Mesendoderm (in vitro differentiated cells): ENCODE measurements around the gene KRTAP4-5.
"Not testable (repeated sequence)": the region's sequence is repeated elsewhere in the genome, so short reads cannot be mapped to it uniquely, and the experiment has no call there.

Experiments
- DNase-seq: peaks from one replicate; pipeline ENCODE4 v3.0.0; 2013
- H2AK5ac ChIP-seq: 2 replicates; pipeline ENCODE4 v1.6.1; 2013; ENCODE audit warnings: low read length, inconsistent platforms
- H2BK120ac ChIP-seq: 2 replicates; pipeline ENCODE4 v1.6.1; 2013; ENCODE audit warnings: low read depth, mild to moderate bottlenecking, low read length, moderate library complexity, mixed read lengths
- H2BK15ac ChIP-seq: replicated peaks from 2 replicates; pipeline ENCODE4 v1.6.1; 2013; ENCODE audit warnings: low read depth, mild to moderate bottlenecking, moderate library complexity
- H2BK5ac ChIP-seq: 2 replicates; pipeline ENCODE4 v1.6.1; 2013; ENCODE audit warnings: low read length, inconsistent platforms
- H3K18ac ChIP-seq: 2 replicates; pipeline ENCODE4 v1.6.1; 2013; ENCODE audit warnings: mild to moderate bottlenecking, low read length, mixed read lengths
- H3K23ac ChIP-seq: one replicate; pipeline ENCODE4 v1.6.1; 2013; ENCODE audit warnings: low read length
- H3K27ac ChIP-seq: 2 replicates; pipeline ENCODE4 v1.5.1; 2013; ENCODE audit warnings: low read depth, mild to moderate bottlenecking, inconsistent platforms, low read length, moderate library complexity
- H3K27me3 ChIP-seq: 2 replicates; pipeline ENCODE4 v1.6.1; 2013; ENCODE audit warnings: low read length, control low read depth, mild to moderate bottlenecking, inconsistent platforms; ENCODE audit not compliant: insufficient read depth, poor library complexity
- H3K36me3 ChIP-seq: 2 replicates; pipeline ENCODE4 v1.6.1; 2013; ENCODE audit warnings: low read length, inconsistent platforms; ENCODE audit not compliant: control insufficient read depth, insufficient read depth
- H3K4ac ChIP-seq: one replicate; pipeline ENCODE4 v1.6.1; 2013; ENCODE audit warnings: low read depth, mild to moderate bottlenecking, low read length, moderate library complexity
- H3K4me1 ChIP-seq: 2 replicates; pipeline ENCODE4 v1.6.1; 2013; ENCODE audit warnings: low read depth, low read length, inconsistent platforms; ENCODE audit not compliant: control insufficient read depth
- H3K4me2 ChIP-seq: 2 replicates; pipeline ENCODE4 v1.6.1; 2013; ENCODE audit warnings: low read length
- H3K4me3 ChIP-seq: 2 replicates; pipeline ENCODE4 v1.5.1; 2013; ENCODE audit warnings: mild to moderate bottlenecking, low read length
- H3K56ac ChIP-seq: one replicate; pipeline ENCODE4 v1.6.1; 2013; ENCODE audit warnings: low read length
- H3K79me1 ChIP-seq: 2 replicates; pipeline ENCODE4 v1.6.1; 2013; ENCODE audit warnings: low read length, inconsistent platforms
- H3K79me2 ChIP-seq: 2 replicates; pipeline ENCODE4 v1.6.1; 2013; ENCODE audit warnings: mild to moderate bottlenecking, low read length; ENCODE audit not compliant: control insufficient read depth, insufficient read depth
- H3K9ac ChIP-seq: 2 replicates; pipeline ENCODE4 v1.6.1; 2013; ENCODE audit warnings: low read length, inconsistent platforms
- H4K5ac ChIP-seq: one replicate; pipeline ENCODE4 v1.6.1; 2013; ENCODE audit warnings: low read length
- H4K8ac ChIP-seq: one replicate; pipeline ENCODE4 v1.6.1; 2013; ENCODE audit warnings: low read depth, mild to moderate bottlenecking, control low read depth, low read length, moderate library complexity
- WGBS: extraction: QIAGEN DNeasy Blood & Tissue Kit; methylation state at CpG from one replicate; pipeline ENCODE4 v1.1.7; 2013; ENCODE audit warnings: low lambda C conversion rate, missing lambda C conversion rate; ENCODE audit not compliant: insufficient coverage; ENCODE audit errors: extremely low coverage; 5-methylcytosine and 5-hydroxymethylcytosine counted together

KRTAP4-5 gene

GRCh38 chr17:41131979-41132378 is 17.6 kb downstream of the KRTAP4-5 start:
- Histone ChIP-seq H4K8ac (no peak overlapping the region), H3K27ac (no peak overlapping the region), H3K36me3 (no peaks in the 10 kb centered on the region), H2AK5ac (no peak overlapping the region), H4K5ac (no peak overlapping the region), H3K9ac (no peak overlapping the region), H3K4ac (no peak overlapping the region), H3K79me2 (no peaks in the 10 kb centered on the region), H3K27me3 (no peaks in the 10 kb centered on the region), H2BK15ac (no peak overlapping the region), H2BK5ac (no peak overlapping the region), H3K4me3 (no peak overlapping the region), H3K23ac (no peak overlapping the region), H3K4me1 (no peaks in the 10 kb centered on the region), H3K18ac (no peak overlapping the region), H3K56ac (no peak overlapping the region), H3K4me2 (no peak overlapping the region), H2BK120ac (no peak overlapping the region), H3K79me1 (no peaks in the 10 kb centered on the region)
- no CpG with 5 or more reads among the region's 3 CpGs for WGBS
- no peak for DNase-seq

- no peaks in the 10 kb centered on the region for H3K4me1 ChIP-seq
Observed at GRCh38 chr17:41127371-41127770, 22.3 kb downstream of the KRTAP4-5 start.

GRCh38 chr17:41126412-41126811 is 23.2 kb downstream of the KRTAP4-5 start:
- H3K27me3 ChIP-seq, result no peaks in the 10 kb centered on the region
- H3K4me2 ChIP-seq, result no peak overlapping the region

More at GRCh38 chr17:41127371-41127770, 22.3 kb downstream of the KRTAP4-5 start:
- no peak for DNase-seq
- Histone ChIP-seq H3K4me3 (no peak overlapping the region), H3K27me3 (no peaks in the 10 kb centered on the region), H3K56ac (no peak overlapping the region), H4K5ac (no peak overlapping the region), H3K79me2 (no peaks in the 10 kb centered on the region), H3K4ac (no peak overlapping the region), H2BK120ac (no peak overlapping the region), H3K4me2 (no peak overlapping the region), H3K36me3 (no peaks in the 10 kb centered on the region), H3K18ac (no peak overlapping the region), H4K8ac (no peak overlapping the region), H2BK15ac (no peak overlapping the region), H2BK5ac (no peak overlapping the region), H3K27ac (no peak overlapping the region), H3K9ac (no peak overlapping the region), H3K23ac (no peak overlapping the region), H3K79me1 (no peaks in the 10 kb centered on the region), H2AK5ac (no peak overlapping the region)
- WGBS, result no CpG with 5 or more reads among the region's 1 CpG

GRCh38 chr17:41125064-41125463 is 24.6 kb downstream of the KRTAP4-5 start:
- no CpG with 5 or more reads among the region's 2 CpGs for WGBS
- no peak for DNase-seq
- Histone ChIP-seq H3K23ac (no peak overlapping the region), H3K4me2 (no peak overlapping the region), H2BK15ac (no peak overlapping the region), H2BK5ac (no peak overlapping the region), H3K79me2 (no peaks in the 10 kb centered on the region), H3K27ac (no peak overlapping the region), H3K4me1 (no peaks in the 10 kb centered on the region), H2AK5ac (no peak overlapping the region), H3K56ac (no peak overlapping the region), H3K18ac (no peak overlapping the region), H3K79me1 (no peaks in the 10 kb centered on the region), H3K36me3 (no peaks in the 10 kb centered on the region), H3K9ac (no peak overlapping the region), H4K8ac (no peak overlapping the region), H3K27me3 (no peaks in the 10 kb centered on the region), H3K4me3 (no peak overlapping the region), H3K4ac (no peak overlapping the region), H2BK120ac (no peak overlapping the region), H4K5ac (no peak overlapping the region)

More at GRCh38 chr17:41126412-41126811, 23.2 kb downstream of the KRTAP4-5 start:
- DNase-seq, result no peak
- Histone ChIP-seq H2BK120ac (no peak overlapping the region), H3K36me3 (no peaks in the 10 kb centered on the region), H3K23ac (no peak overlapping the region), H3K18ac (no peak overlapping the region), H2BK5ac (no peak overlapping the region), H3K79me1 (no peaks in the 10 kb centered on the region), H3K4me3 (no peak overlapping the region), H3K27ac (no peak overlapping the region), H4K8ac (no peak overlapping the region), H3K56ac (no peak overlapping the region), H4K5ac (no peak overlapping the region), H2AK5ac (no peak overlapping the region), H2BK15ac (no peak overlapping the region), H3K4me1 (no peaks in the 10 kb centered on the region), H3K79me2 (no peaks in the 10 kb centered on the region), H3K9ac (no peak overlapping the region), H3K4ac (no peak overlapping the region)
- no CpG with 5 or more reads among the region's 3 CpGs for WGBS

DNA sequence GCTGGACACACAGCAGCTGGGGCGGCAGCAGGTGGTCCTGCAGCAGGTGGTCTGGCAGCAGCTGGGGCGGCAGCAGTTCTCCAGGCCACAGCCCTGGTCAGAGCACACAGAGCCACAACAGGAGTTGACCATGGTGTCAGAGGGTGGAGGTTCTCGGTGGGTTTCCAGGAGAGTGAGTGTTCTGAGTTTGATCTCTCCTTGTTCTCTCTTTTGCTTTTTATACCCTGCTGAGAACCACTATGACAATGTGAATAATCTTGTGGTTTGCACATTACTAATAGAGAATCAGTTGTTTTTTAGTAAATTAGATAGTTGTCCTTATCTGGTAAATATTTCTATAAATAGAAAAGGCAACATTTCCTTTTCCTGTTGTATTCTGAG is 25.6 kb downstream of the KRTAP4-5 start, which contains the start of gene KRTAP4-12:
Gene KRTAP4-12 (minus strand): TSS at position 192 of the 381 bp plus-strand sequence. CDS start 60 bp downstream, at position 132.
- not testable (repeated sequence) for H2AK5ac ChIP-seq, H4K8ac ChIP-seq, H2BK15ac ChIP-seq, H3K79me1 ChIP-seq, H3K9ac ChIP-seq, H3K27me3 ChIP-seq, H2BK120ac ChIP-seq, H3K4ac ChIP-seq, H3K4me2 ChIP-seq, H3K4me3 ChIP-seq, H3K18ac ChIP-seq, H4K5ac ChIP-seq, H3K23ac ChIP-seq, H3K56ac ChIP-seq, H3K27ac ChIP-seq, DNase-seq, H2BK5ac ChIP-seq, H3K4me1 ChIP-seq, H3K36me3 ChIP-seq, H3K79me2 ChIP-seq
- no CpG with 5 or more reads among the region's 3 CpGs for WGBS

DNA sequence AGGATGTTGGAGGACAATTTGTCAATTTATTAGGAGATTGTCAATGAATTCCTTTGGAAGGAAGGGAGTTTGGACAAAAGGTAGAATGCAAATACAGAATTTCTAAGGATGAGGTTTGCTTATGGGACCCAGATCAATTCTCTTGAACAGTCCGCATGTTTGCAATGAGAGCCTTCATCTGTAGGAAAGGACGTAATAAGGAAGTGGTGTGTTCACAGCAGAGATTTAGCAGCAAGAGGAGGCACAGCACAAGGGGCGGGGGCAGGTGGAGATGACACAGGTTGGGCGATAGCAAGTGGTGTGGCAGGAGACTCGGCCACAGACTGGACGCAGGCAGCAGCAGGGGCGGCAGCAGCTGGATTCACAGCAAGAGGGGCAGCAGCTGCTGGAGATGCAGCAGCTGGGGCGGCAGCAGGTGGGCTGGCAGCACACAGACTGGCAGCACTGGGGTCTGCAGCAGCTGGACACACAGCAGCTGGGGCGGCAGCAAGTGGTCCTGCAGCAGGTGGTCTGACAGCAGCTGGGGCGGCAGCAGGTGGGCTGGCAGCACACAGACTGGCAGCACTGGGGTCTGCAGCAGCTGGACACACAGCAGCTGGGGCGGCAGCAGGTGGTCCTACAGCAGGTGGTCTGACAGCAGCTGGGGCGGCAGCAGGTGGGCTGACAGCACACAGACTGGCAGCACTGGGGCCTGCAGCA is 26.2 kb downstream of the KRTAP4-5 start:
- not testable (repeated sequence) for H2BK15ac ChIP-seq, H3K4me3 ChIP-seq, H3K4me2 ChIP-seq, H3K23ac ChIP-seq, H4K5ac ChIP-seq, H2BK120ac ChIP-seq, H3K79me2 ChIP-seq, H3K27ac ChIP-seq, H4K8ac ChIP-seq, H3K4ac ChIP-seq, H3K36me3 ChIP-seq, H3K79me1 ChIP-seq, H3K18ac ChIP-seq, H3K4me1 ChIP-seq, H2AK5ac ChIP-seq, H2BK5ac ChIP-seq, H3K27me3 ChIP-seq, H3K56ac ChIP-seq, DNase-seq, H3K9ac ChIP-seq
- WGBS, result no CpG with 5 or more reads among the region's 12 CpGs
